Hematopoietic multipotent progenitor cell (in vitro differentiated cells): ENCODE results near the gene FERMT2. TPM values are rescaled to one million over a fixed set of nuclear protein-coding genes. Genes with fewer than 3 reads are reported as not detected.

Experiments used
- DNase-seq, 3 donors: peaks; one replicate each; pipeline ENCODE4 v3.0.0-alpha.2; 2011 to 2015; ENCODE audit warnings: low read depth in 2 of 3, low spot score in 2 of 3
- total RNA-seq: library from RNA; depleted of rRNA; stranded (reverse); fragments of >200 nt; gene quantifications from one replicate; pipeline ENCODE4 v1.2.3, GENCODE V29; 2012

FERMT2 gene
- under 0.01 TPM for total RNA-seq

- DNase-seq, result peak in 2 of 3 donors; percentile 8 to 12
Measured at GRCh38 chr14:52950898-52951680, at the start of gene FERMT2. TSS of gene FERMT2 (minus strand) at chr14:52951050. CDS start at chr14:52950568, 482 bp downstream.

- DNase-seq, result no peak
Measured at GRCh38 chr14:52998376-52999015, 47.6 kb upstream of the FERMT2 start.

- DNase-seq, result no peak
Measured at GRCh38 chr14:52996493-52996892, 45.6 kb upstream of the FERMT2 start.

- no peak for DNase-seq
Measured at GRCh38 chr14:52995998-52996397, 45.1 kb upstream of the FERMT2 start.

- no peak for DNase-seq
Measured at GRCh38 chr14:52992236-52992870, 41.5 kb upstream of the FERMT2 start.

- no peak for DNase-seq
Measured at GRCh38 chr14:52988139-52988538, 37.3 kb upstream of the FERMT2 start.

- no peak for DNase-seq
Measured at GRCh38 chr14:52987514-52987913, 36.7 kb upstream of the FERMT2 start.

GRCh38 chr14:52987042-52987441 lies 36.2 kb upstream of the FERMT2 start:
- DNase-seq, result no peak

GRCh38 chr14:52977798-52978197 lies 26.9 kb upstream of the FERMT2 start:
- DNase-seq, result no peak

- DNase-seq, result no peak
Measured at GRCh38 chr14:52974406-52974805, 23.6 kb upstream of the FERMT2 start.

GRCh38 chr14:52961060-52961639 lies 10.3 kb upstream of the FERMT2 start:
- DNase-seq, result peak in 2 of 3 donors; percentile 37 to 74

GRCh38 chr14:52960627-52961026 lies 9.8 kb upstream of the FERMT2 start:
- no peak for DNase-seq

- no peak for DNase-seq
Measured at GRCh38 chr14:52954346-52955214, 3.7 kb upstream of the FERMT2 start.

GRCh38 chr14:52951681-52952554 lies 1.1 kb upstream of the FERMT2 start:
- peak in 2 of 3 donors; percentile 5 to 11 for DNase-seq

- peak in 2 of 3 donors; percentile 17 for DNase-seq
Measured at GRCh38 chr14:52950410-52950897, 396 bp downstream of the FERMT2 start.

- DNase-seq, result peak in 2 of 3 donors; percentile 18 to 42
Measured at GRCh38 chr14:52949711-52950409, 990 bp downstream of the FERMT2 start.

- DNase-seq, result peak in 1 of 3 donors; percentile 16
Measured at GRCh38 chr14:52949249-52949648, 1.6 kb downstream of the FERMT2 start.

GRCh38 chr14:52948836-52949235 lies 2.0 kb downstream of the FERMT2 start:
- DNase-seq, result peak in 1 of 3 donors; percentile 3
